Measurements from ENCODE around the gene MYO18B. TPM values are rescaled to one million over a fixed set of nuclear protein-coding genes. Genes with fewer than 3 reads are reported as not detected.

Gene MYO18B
- total RNA-seq, 2 experiments from 2014 or later, result 0.11 to 0.22 TPM

DNA sequence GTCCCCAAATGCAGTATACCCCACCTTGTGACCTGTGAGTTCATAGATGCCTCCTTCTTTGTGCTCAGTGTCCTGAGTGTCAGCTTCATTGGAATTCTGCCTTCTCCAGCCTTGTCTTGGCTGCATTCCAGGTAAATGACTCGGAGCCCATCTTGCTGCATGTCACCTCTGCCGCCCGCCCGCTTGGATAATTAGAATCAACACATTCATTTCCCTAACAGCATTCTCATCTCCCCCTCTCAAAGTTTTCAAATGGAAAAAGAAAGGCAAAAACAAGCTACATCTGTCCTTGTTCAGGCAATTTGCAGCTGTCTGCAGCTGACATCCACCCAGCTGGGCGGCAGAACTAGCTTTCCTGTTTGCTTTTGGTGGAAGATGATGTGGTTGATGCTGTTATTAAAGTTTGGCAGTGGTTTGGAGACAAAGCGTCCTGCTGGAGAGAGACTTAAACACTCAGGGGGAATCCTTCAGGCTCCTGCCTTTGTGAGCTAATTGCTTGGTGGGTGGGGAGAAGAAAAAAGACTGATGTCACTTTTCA is 228.5 kb downstream of the MYO18B start:
- POLR2A ChIA-PET, result no interaction called here

DNA sequence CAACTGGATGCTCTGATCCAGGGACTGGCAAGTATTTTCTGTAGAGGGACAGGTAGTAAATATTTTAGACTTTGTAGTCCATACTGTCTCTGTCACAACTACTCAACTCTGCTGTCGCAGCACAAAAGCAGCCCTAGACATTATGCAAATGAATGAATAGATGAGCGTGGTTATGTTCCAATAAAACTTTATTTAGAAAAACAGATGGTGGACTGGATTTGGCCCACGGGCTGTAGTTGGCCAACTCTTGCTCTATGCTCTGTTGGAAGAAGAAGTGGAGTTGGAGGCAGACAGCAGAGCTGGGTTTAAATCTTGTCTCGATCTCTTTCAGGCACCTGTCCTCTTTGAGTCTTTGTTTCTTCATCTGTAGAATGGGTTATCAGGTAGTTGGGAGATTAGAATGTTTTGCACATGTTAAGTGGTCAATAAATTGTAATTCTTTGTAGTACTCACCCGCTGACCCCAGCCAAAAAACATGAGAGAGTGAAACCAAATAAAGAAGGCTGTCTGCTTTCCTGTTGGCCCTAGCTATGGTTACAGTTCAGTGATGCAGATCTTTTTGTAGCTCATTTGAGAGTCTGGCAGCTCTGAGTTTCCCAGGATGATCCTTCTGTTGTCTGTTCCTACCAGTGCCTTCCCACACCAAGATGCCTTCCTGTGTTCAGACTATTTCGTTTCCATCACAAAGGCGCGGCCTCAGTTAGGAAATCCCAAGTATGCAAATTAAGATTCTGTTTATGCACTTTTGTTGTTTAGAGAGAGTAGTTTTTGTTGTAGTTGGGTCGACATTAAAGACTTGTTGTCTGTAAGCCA is 229.2 kb downstream of the MYO18B start:
- peaks cover 0 to 4% of the 10 kb centered on the region in 2 experiments for H3K27me3 ChIP-seq (ENCODE audit: control insufficient read depth in 1 of 2, insufficient read depth in 2 of 2, low read length in 2 of 2)
- H3K27ac Mint-ChIP-seq, result no peak overlapping the region
- TF ChIP-seq, protein P1, sequence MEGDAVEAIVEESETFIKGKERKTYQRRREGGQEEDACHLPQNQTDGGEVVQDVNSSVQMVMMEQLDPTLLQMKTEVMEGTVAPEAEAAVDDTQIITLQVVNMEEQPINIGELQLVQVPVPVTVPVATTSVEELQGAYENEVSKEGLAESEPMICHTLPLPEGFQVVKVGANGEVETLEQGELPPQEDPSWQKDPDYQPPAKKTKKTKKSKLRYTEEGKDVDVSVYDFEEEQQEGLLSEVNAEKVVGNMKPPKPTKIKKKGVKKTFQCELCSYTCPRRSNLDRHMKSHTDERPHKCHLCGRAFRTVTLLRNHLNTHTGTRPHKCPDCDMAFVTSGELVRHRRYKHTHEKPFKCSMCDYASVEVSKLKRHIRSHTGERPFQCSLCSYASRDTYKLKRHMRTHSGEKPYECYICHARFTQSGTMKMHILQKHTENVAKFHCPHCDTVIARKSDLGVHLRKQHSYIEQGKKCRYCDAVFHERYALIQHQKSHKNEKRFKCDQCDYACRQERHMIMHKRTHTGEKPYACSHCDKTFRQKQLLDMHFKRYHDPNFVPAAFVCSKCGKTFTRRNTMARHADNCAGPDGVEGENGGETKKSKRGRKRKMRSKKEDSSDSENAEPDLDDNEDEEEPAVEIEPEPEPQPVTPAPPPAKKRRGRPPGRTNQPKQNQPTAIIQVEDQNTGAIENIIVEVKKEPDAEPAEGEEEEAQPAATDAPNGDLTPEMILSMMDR (IDR thresholded peaks at IDR 0.05), result no peak
- intact Hi-C loops (cut with DNase I, micrococcal nuclease), result no loop called here
- no peak for DNase-seq
- H3K4me3 ChIP-seq (ENCODE audit: low read length), result no peak overlapping the region
- ATAC-seq (ENCODE audit: poor library complexity), result no peak
- H3K36me3 Mint-ChIP-seq (ENCODE audit: low read depth), result no peaks in the 10 kb centered on the region
- peaks cover 3% of the 10 kb centered on the region for H3K4me1 ChIP-seq (ENCODE audit: insufficient read depth, low read length)
- no peaks in the 10 kb centered on the region for H3K9me3 ChIP-seq (ENCODE audit: control insufficient read depth in 1 of 2, insufficient read depth in 1 of 2, low read length in 2 of 2)
- no peak overlapping the region for H3K27ac ChIP-seq (ENCODE audit: low read depth in 1 of 2, low read length in 2 of 2)
- peaks cover 7% of the 10 kb centered on the region for H3K27me3 Mint-ChIP-seq
- H3K4me3 Mint-ChIP-seq, result no peak overlapping the region
- H3K4me1 Mint-ChIP-seq (ENCODE audit: low read depth), result peaks cover 12% of the 10 kb centered on the region
- CTCF ChIA-PET, result no interaction called here
- H3K9me3 Mint-ChIP-seq, result no peaks in the 10 kb centered on the region
- POLR2A ChIA-PET, result no interaction called here
- no peaks in the 10 kb centered on the region for H3K36me3 ChIP-seq (ENCODE audit: insufficient read depth, low read length)

More for the DNA sequence above, 228.5 kb downstream of the MYO18B start:
- TF ChIP-seq, protein P1 (IDR thresholded peaks at IDR 0.05), result no peak
- intact Hi-C loops (cut with DNase I, micrococcal nuclease), result no loop called here
- Mint-ChIP-seq H3K36me3 (ENCODE audit: low read depth) (no peaks in the 10 kb centered on the region), H3K4me3 (no peak overlapping the region), H3K27me3 (peaks cover 7% of the 10 kb centered on the region), H3K9me3 (no peaks in the 10 kb centered on the region), H3K27ac (no peak overlapping the region), H3K4me1 (ENCODE audit: low read depth) (peaks cover 18% of the 10 kb centered on the region)
- Histone ChIP-seq H3K9me3 (ENCODE audit: control insufficient read depth in 1 of 2, insufficient read depth in 1 of 2, low read length in 2 of 2) (no peaks in the 10 kb centered on the region), H3K27me3 (ENCODE audit: control insufficient read depth in 1 of 2, insufficient read depth in 2 of 2, low read length in 2 of 2) (peaks cover 0 to 4% of the 10 kb centered on the region in 2 experiments), H3K36me3 (ENCODE audit: insufficient read depth, low read length) (no peaks in the 10 kb centered on the region), H3K4me3 (ENCODE audit: low read length) (no peak overlapping the region), H3K27ac (ENCODE audit: low read depth in 1 of 2, low read length in 2 of 2) (no peak overlapping the region), H3K4me1 (ENCODE audit: insufficient read depth, low read length) (peaks cover 3% of the 10 kb centered on the region)
- CTCF ChIA-PET, result no interaction called here
- ATAC-seq (ENCODE audit: poor library complexity) (no peak), DNase-seq (no peak)

DNA sequence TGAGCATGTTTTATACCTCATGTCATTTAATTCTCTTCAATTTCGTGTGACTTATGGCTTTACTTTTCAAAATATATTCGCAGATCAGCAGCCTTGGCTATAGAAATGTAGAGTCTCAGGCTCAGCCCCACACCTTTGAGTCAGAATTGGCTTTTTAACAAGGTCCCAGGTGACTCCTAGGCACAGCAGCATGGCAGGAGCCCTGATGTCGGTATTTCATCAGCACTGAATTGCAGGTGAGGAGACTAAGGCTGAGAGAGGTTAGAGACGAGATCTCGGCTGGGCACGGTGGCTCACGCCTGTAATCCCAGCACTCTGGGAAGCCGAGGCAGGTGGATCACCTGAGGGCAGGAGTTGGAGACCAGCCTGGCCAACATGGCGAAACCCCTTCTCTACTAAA is 230.4 kb downstream of the MYO18B start:
- Mint-ChIP-seq H3K4me3 (no peak overlapping the region), H3K27ac (no peak overlapping the region), H3K36me3 (ENCODE audit: low read depth) (no peaks in the 10 kb centered on the region), H3K9me3 (no peaks in the 10 kb centered on the region), H3K27me3 (peaks cover 15% of the 10 kb centered on the region), H3K4me1 (ENCODE audit: low read depth) (peaks cover 3% of the 10 kb centered on the region)
- TF ChIP-seq, protein P1 (IDR thresholded peaks at IDR 0.05), result no peak
- no peak for DNase-seq
- ChIA-PET CTCF (no interaction called here), POLR2A (no interaction called here)
- Histone ChIP-seq H3K27ac (ENCODE audit: low read depth in 1 of 2, low read length in 2 of 2) (no peak overlapping the region), H3K4me1 (ENCODE audit: insufficient read depth, low read length) (no peaks in the 10 kb centered on the region), H3K27me3 (ENCODE audit: control insufficient read depth in 1 of 2, insufficient read depth in 2 of 2, low read length in 2 of 2) (peaks cover 0 to 4% of the 10 kb centered on the region in 2 experiments), H3K36me3 (ENCODE audit: insufficient read depth, low read length) (no peaks in the 10 kb centered on the region), H3K4me3 (ENCODE audit: low read length) (no peak overlapping the region), H3K9me3 (ENCODE audit: control insufficient read depth in 1 of 2, insufficient read depth in 1 of 2, low read length in 2 of 2) (no peaks in the 10 kb centered on the region)
- no peak for ATAC-seq (ENCODE audit: poor library complexity)
- intact Hi-C loops (cut with DNase I, micrococcal nuclease), result no loop called here

All from CD4-positive, alpha-beta T cell (primary cell).